ENCODE data around the gene SEMA6D. TPM values are rescaled to one million over a fixed set of nuclear protein-coding genes. Genes with fewer than 3 reads are reported as not detected.

The SEMA6D gene
- total RNA-seq, 2 experiments from 2014 or later = not detected

DNA sequence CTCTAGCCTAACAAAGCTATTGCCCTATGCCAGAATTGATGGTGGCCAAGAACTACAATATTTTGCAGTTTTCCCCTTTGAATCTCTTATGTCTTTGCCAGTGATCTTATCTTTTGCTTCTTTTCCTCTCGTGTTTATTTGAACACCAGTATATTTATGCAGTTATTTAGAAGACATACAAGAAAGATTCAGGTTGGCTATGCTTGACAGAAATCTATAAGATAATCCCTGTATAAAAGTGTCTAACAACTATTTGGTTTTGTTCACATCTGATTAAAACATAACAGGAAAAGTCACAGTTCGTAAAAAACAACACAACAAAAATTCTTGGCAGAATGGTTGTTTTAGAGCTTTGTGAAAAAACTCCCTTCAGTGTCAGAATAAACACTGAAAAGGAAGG lies 63.7 kb downstream of the SEMA6D start:
- DNase-seq (no peak), ATAC-seq (no peak)
- Mint-ChIP-seq H3K27me3 (ENCODE audit: low read depth) (no peaks in the 10 kb centered on the region), H3K27ac (no peak overlapping the region), H3K4me1 (ENCODE audit: low read depth) (no peaks in the 10 kb centered on the region), H3K36me3 (ENCODE audit: low read depth) (no peaks in the 10 kb centered on the region), H3K4me3 (no peak overlapping the region), H3K9me3 (ENCODE audit: insufficient read depth) (peaks cover 4% of the 10 kb centered on the region)
- CTCF ChIA-PET = no interaction called here
- POLR2A ChIA-PET = no interaction called here

- Mint-ChIP-seq H3K36me3 (ENCODE audit: low read depth) (no peaks in the 10 kb centered on the region), H3K9me3 (ENCODE audit: insufficient read depth) (peaks cover 4% of the 10 kb centered on the region), H3K4me1 (ENCODE audit: low read depth) (no peaks in the 10 kb centered on the region), H3K27me3 (ENCODE audit: low read depth) (no peaks in the 10 kb centered on the region), H3K27ac (no peak overlapping the region), H3K4me3 (no peak overlapping the region)
- DNase-seq = no peak
- POLR2A ChIA-PET = no interaction called here
- CTCF ChIA-PET = no interaction called here
- no peak for ATAC-seq
Measured at GRCh38 chr15:47781527-47781926, 64.2 kb downstream of the SEMA6D start.

GRCh38 chr15:47784820-47785219 lies 67.5 kb downstream of the SEMA6D start:
- POLR2A ChIA-PET = no interaction called here
- Mint-ChIP-seq H3K4me3 (no peak overlapping the region), H3K27me3 (ENCODE audit: low read depth) (no peaks in the 10 kb centered on the region), H3K4me1 (ENCODE audit: low read depth) (no peaks in the 10 kb centered on the region), H3K27ac (no peak overlapping the region), H3K36me3 (ENCODE audit: low read depth) (no peaks in the 10 kb centered on the region), H3K9me3 (ENCODE audit: insufficient read depth) (peaks cover 4% of the 10 kb centered on the region)
- CTCF ChIA-PET = no interaction called here
- DNase-seq (no peak), ATAC-seq (no peak)

DNA sequence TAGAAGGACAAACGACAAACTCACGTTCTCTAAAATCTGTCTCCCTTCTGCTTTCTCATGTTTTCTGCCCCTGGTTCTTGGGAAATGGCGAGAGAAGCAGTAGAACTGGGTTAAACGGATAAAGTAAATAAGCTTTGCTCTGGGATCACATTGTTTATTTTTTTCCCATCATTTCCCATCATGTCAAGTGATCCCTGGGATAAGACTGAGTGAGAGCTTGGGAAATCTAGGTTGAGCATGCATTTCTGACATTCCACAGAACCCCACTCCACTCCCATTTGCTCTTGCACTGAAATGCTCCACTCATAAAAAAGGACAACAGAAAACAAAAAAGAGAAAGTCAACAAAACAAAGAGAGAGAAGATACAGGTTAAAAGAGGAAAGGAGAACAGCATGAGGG lies 69.1 kb downstream of the SEMA6D start:
- ChIA-PET CTCF (no interaction called here), POLR2A (no interaction called here)
- no peak for ATAC-seq
- Mint-ChIP-seq H3K4me1 (ENCODE audit: low read depth) (no peaks in the 10 kb centered on the region), H3K4me3 (no peak overlapping the region), H3K36me3 (ENCODE audit: low read depth) (no peaks in the 10 kb centered on the region), H3K27me3 (ENCODE audit: low read depth) (no peaks in the 10 kb centered on the region), H3K27ac (no peak overlapping the region), H3K9me3 (ENCODE audit: insufficient read depth) (peaks cover 2% of the 10 kb centered on the region)
- DNase-seq = no peak

DNA sequence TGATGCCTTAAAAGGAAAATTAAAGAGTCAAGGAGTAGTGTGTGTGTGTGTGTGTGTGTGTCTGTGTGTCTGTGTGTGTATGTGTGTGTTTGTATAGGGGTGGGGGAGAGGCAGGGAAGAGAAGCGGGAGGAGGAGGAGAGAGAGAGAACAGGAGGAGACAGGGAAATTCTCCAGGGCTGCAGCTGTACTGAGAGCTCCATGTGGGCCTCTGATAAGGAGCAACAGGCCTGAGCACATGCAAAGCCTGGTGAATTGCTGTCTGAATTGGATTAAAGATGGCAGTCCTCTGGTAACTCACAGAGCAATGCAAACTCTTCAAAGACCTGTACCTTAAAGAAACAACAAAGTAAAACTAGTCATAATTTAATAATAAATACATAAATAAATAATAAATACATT lies 70.6 kb downstream of the SEMA6D start:
- Mint-ChIP-seq H3K27me3 (ENCODE audit: low read depth) (no peaks in the 10 kb centered on the region), H3K4me3 (no peak overlapping the region), H3K9me3 (ENCODE audit: insufficient read depth) (no peaks in the 10 kb centered on the region), H3K27ac (no peak overlapping the region), H3K4me1 (ENCODE audit: low read depth) (no peaks in the 10 kb centered on the region), H3K36me3 (ENCODE audit: low read depth) (no peaks in the 10 kb centered on the region)
- CTCF ChIA-PET = no interaction called here
- no peak for ATAC-seq
- POLR2A ChIA-PET = no interaction called here
- DNase-seq = no peak

GRCh38 chr15:47788685-47789084 lies 71.4 kb downstream of the SEMA6D start:
- CTCF ChIA-PET = no interaction called here
- POLR2A ChIA-PET = no interaction called here
- Mint-ChIP-seq H3K4me1 (ENCODE audit: low read depth) (no peaks in the 10 kb centered on the region), H3K9me3 (ENCODE audit: insufficient read depth) (no peaks in the 10 kb centered on the region), H3K36me3 (ENCODE audit: low read depth) (no peaks in the 10 kb centered on the region), H3K27me3 (ENCODE audit: low read depth) (no peaks in the 10 kb centered on the region), H3K4me3 (no peak overlapping the region), H3K27ac (no peak overlapping the region)
- ATAC-seq (no peak), DNase-seq (no peak)

GRCh38 chr15:47791161-47791560 lies 73.9 kb downstream of the SEMA6D start:
- no peaks in the 10 kb centered on the region for H3K9me3 Mint-ChIP-seq (ENCODE audit: insufficient read depth)
- ATAC-seq = no peak
- no peak overlapping the region for H3K4me3 Mint-ChIP-seq
- no peak for DNase-seq
- CTCF ChIA-PET = no interaction called here
- H3K36me3 Mint-ChIP-seq (ENCODE audit: low read depth) = no peaks in the 10 kb centered on the region
- POLR2A ChIA-PET = no interaction called here
- no peaks in the 10 kb centered on the region for H3K27me3 Mint-ChIP-seq (ENCODE audit: low read depth)
- H3K27ac Mint-ChIP-seq = no peak overlapping the region
- H3K4me1 Mint-ChIP-seq (ENCODE audit: low read depth) = no peaks in the 10 kb centered on the region

GRCh38 chr15:47792231-47792630 lies 74.9 kb downstream of the SEMA6D start:
- ChIA-PET CTCF (no interaction called here), POLR2A (no interaction called here)
- H3K9me3 Mint-ChIP-seq (ENCODE audit: insufficient read depth) = no peaks in the 10 kb centered on the region
- no peak overlapping the region for H3K4me3 Mint-ChIP-seq
- H3K27ac Mint-ChIP-seq = no peak overlapping the region
- H3K27me3 Mint-ChIP-seq (ENCODE audit: low read depth) = no peaks in the 10 kb centered on the region
- DNase-seq (no peak), ATAC-seq (no peak)
- H3K36me3 Mint-ChIP-seq (ENCODE audit: low read depth) = no peaks in the 10 kb centered on the region
- no peaks in the 10 kb centered on the region for H3K4me1 Mint-ChIP-seq (ENCODE audit: low read depth)

- DNase-seq (no peak), ATAC-seq (no peak)
- CTCF ChIA-PET = no interaction called here
Measured at GRCh38 chr15:47794252-47794914, 77.1 kb downstream of the SEMA6D start.

GRCh38 chr15:47795864-47796263 lies 78.6 kb downstream of the SEMA6D start:
- H3K36me3 Mint-ChIP-seq (ENCODE audit: low read depth) = no peaks in the 10 kb centered on the region
- ChIA-PET POLR2A (no interaction called here), CTCF (no interaction called here)
- no peak for ATAC-seq
- DNase-seq = no peak
- H3K9me3 Mint-ChIP-seq (ENCODE audit: insufficient read depth) = no peaks in the 10 kb centered on the region
- H3K4me1 Mint-ChIP-seq (ENCODE audit: low read depth) = no peaks in the 10 kb centered on the region
- H3K4me3 Mint-ChIP-seq = no peak overlapping the region
- no peak overlapping the region for H3K27ac Mint-ChIP-seq
- no peaks in the 10 kb centered on the region for H3K27me3 Mint-ChIP-seq (ENCODE audit: low read depth)

More at GRCh38 chr15:47794252-47794914, 77.1 kb downstream of the SEMA6D start:
- POLR2A ChIA-PET = no interaction called here
- Mint-ChIP-seq H3K27me3 (ENCODE audit: low read depth) (no peaks in the 10 kb centered on the region), H3K4me1 (ENCODE audit: low read depth) (no peaks in the 10 kb centered on the region), H3K36me3 (ENCODE audit: low read depth) (no peaks in the 10 kb centered on the region), H3K4me3 (no peak overlapping the region), H3K27ac (no peak overlapping the region), H3K9me3 (ENCODE audit: insufficient read depth) (no peaks in the 10 kb centered on the region)

DNA sequence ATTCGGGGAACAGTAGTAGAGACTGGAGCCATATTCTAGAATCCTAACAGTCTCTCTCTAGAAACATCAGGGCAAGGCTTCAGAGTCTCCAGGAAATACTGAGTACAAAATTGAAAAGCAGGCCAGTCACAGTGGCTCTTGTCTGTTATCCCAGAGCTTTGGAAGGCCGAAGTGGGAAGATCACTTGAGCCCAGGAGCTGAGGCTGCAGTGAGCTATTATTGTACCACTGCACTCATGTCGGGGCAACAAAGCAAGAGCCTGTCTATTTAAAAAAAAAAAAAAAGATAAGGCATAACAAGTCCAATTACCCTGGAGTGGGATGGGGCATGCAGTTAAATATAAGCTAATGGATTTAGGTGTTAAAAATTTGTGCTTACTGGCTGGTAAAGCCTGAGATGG lies 79.0 kb downstream of the SEMA6D start:
- Mint-ChIP-seq H3K27ac (no peak overlapping the region), H3K4me3 (no peak overlapping the region), H3K27me3 (ENCODE audit: low read depth) (no peaks in the 10 kb centered on the region), H3K4me1 (ENCODE audit: low read depth) (no peaks in the 10 kb centered on the region), H3K36me3 (ENCODE audit: low read depth) (no peaks in the 10 kb centered on the region), H3K9me3 (ENCODE audit: insufficient read depth) (no peaks in the 10 kb centered on the region)
- POLR2A ChIA-PET = no interaction called here
- DNase-seq (no peak), ATAC-seq (no peak)
- CTCF ChIA-PET = no interaction called here

DNA sequence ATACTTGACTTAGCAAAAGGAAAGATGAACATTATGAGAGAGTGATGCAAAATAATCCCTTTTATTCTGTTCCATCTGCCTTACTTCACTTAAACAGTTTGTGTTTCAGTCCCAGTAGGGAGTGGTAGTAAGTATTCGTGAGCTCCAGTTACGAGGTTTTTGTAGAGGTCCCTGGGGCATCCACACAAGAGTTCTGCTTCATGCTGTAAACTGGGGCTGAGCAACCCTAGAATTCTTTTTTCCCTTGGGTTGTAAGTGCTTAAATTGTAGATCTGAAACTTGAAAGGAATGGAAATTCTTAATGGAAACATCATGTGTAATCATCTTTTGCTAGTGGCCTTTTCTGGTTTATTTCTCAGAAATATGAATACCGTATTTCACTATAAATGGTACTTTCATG lies 79.5 kb downstream of the SEMA6D start:
- DNase-seq (no peak), ATAC-seq (no peak)
- Mint-ChIP-seq H3K9me3 (ENCODE audit: insufficient read depth) (no peaks in the 10 kb centered on the region), H3K27me3 (ENCODE audit: low read depth) (no peaks in the 10 kb centered on the region), H3K4me3 (no peak overlapping the region), H3K27ac (no peak overlapping the region), H3K36me3 (ENCODE audit: low read depth) (no peaks in the 10 kb centered on the region), H3K4me1 (ENCODE audit: low read depth) (no peaks in the 10 kb centered on the region)
- POLR2A ChIA-PET = no interaction called here
- CTCF ChIA-PET = no interaction called here

GRCh38 chr15:47801522-47801921 lies 84.2 kb downstream of the SEMA6D start:
- Mint-ChIP-seq H3K27me3 (ENCODE audit: low read depth) (no peaks in the 10 kb centered on the region), H3K36me3 (ENCODE audit: low read depth) (no peaks in the 10 kb centered on the region), H3K9me3 (ENCODE audit: insufficient read depth) (no peaks in the 10 kb centered on the region), H3K4me3 (no peak overlapping the region), H3K27ac (no peak overlapping the region), H3K4me1 (ENCODE audit: low read depth) (no peaks in the 10 kb centered on the region)
- CTCF ChIA-PET = no interaction called here
- POLR2A ChIA-PET = no interaction called here
- DNase-seq (no peak), ATAC-seq (no peak)
